NCI-H1105 treated with DMSO at 0.1 percent for 48 hours (cell line): Measurements from ENCODE around the gene NDNF.

Experiments used
- DNase-seq: peaks from one replicate; lab custom pipeline; 2025; lab: John Stamatoyannopoulos, UW

Gene NDNF

GRCh38 chr4:121014544-121014943 lies 57.8 kb downstream of the NDNF start:
- no peak for DNase-seq

GRCh38 chr4:121011780-121012340 lies 60.5 kb downstream of the NDNF start:
- DNase-seq: no peak

- no peak for DNase-seq
Observed at GRCh38 chr4:121011138-121011537, 61.2 kb downstream of the NDNF start.

DNA sequence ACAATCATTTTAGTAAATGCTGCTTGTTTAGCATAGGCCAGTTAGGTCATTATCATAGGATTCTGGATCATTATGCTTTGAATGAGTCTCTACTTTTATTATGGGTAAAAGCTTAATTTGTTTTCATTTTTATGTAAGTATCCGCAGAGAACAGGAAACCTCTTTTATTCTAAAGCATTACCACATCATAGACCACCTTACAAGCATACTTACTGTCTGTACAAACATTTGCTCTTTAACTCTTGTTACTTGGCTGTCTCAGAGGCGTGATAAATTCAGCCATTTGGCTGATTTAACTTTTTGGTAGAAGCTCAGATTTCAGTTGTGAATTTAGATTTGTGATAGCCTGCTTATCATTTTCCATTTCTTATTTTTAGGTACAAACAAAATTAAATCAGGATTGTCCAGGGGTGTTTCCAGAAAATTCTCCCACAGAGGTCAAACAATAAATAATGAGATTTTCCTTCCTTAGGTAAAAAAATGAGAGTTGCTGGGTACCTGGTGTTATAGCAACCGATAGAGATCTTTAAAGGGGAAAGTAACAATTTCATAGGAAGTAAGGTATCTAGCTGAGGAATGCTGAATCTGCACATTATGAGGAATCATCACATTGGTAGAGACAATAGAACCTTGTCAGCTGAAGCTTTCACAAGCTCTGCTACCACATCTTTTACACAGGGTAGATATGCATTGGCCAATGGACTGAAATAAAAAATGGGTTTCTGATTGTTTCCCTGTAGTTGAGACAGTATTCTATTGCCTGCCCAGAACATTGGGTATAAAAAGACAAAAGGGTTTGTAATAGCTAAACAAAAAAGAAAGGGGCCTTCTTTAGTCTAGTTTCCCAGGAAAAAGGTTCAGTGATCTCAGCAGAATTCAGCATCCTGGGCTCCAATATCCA lies 62.5 kb downstream of the NDNF start:
- DNase-seq: no peak

DNA sequence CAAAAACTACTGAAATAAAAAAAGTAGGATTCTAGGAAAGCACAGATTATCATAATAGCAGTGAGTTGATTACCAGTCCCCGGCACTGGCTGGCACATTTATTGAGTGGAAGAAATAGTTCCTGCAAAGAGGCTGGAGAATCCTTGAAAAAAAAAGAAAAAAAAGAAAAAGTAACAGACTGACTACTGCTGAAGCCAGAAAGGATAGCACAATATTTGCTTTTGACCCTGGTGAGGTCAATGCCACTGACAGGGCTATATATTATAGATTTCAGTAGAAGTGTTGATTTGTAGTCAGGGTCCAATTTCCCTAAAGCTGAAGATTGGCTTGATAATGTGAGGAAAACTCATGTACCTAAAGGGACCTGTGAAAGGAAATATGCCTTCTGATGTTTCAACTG lies 64.7 kb downstream of the NDNF start:
- no peak for DNase-seq

- DNase-seq: no peak
Observed at GRCh38 chr4:121003863-121004262, 68.5 kb downstream of the NDNF start.

DNA sequence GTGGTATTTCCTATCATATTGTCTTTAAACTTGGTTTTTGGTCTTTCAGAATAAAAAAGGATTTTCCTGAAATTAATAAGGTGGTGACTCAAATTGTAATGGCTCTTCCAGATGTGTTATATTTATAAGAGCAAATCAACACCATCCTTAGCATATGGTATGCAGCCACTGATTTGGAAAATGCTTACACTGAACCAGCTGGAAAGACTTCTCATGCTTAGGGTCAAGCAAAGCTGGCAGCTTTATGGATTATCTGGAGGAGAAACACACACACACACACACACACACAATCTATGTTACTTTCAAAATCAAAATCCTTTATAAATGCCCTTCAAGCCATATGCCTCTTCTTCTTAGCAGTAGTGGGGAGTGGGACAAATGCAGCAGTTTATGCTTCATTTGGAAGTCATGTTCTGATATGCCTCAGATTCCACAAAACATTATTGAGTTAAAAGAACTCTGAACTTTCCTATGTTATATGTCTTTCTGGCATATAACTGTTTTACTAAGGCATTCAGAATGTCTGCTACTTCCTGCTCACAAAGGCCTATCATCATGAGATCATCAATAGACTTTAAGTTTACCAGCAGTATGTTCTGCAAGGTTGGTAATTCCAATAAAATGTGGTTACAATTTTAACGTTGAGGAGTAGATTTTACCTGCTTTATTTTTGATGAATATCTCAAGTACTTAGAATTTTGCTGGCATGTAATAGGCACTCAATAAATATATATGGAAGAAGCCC lies 76.9 kb downstream of the NDNF start:
- no peak for DNase-seq

DNA sequence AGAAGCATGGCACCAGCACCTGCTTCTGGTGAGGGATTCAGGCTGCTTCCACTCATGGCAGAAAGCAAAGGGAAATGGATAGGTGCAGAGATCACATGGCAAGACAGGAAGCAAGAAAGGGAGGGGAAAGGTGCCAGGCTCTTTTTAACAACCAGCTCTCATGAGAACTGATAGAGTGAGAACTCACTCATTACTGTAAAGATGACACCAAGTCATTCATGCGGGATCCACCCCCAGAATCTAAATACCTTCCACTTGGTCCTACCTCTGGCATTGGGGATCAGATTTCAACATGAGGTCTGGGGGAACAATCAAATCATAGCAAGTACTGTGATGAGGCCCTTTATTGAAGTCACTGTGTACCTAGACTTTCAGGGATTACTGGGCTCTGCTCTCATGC lies 77.8 kb downstream of the NDNF start:
- DNase-seq: no peak

DNA sequence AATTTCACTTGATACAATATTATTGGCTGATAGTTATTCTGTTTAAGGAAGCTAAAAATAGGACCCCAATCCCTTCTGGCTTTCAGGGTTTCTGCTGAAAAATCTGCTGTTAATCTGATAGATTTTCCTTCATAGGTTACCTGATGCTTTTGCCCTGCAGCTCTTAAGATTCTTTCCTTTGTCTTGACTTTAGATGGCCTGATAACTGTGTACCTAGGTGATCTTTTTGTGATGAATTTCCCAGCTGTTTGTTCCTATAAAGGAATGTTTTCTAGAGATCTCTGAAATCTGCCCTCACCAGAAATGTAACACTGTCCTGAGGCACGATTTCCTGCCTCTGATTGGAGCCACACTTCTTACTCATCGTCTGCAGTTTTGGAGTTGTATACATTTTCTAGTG lies 80.5 kb downstream of the NDNF start:
- no peak for DNase-seq

DNA sequence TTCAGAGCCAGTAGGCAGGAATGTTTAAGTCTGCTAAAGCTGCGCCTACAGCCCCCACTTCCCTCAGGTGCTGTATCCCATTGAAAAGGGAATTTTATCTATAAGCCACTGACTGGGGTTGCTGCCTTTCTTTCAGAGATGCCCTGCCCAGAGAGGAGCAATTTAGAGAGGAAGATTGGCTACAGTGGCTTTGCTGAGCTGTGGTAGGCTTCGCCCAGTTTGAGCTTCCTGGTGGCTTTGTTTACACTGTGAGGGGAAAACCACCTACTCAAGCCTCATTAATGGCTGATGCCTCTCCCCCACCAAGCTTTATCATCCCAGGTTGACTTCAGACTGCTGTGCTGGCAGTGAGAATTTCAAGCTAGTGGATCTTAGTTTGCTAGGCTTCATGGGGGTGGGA lies 82.1 kb downstream of the NDNF start:
- DNase-seq: no peak
